DND-41 (cell line): Measurements from ENCODE around the gene NKAIN2.

ENCODE experiments used
- CTCF ChIP-seq: IDR thresholded peaks from 2 replicates; pipeline ENCODE4 v1.5.1; 2012; ENCODE audit warnings: borderline replicate concordance, low read length, moderate library complexity, mild to moderate bottlenecking; ENCODE audit not compliant: poor library complexity, severe bottlenecking; ENCODE audit errors: extremely low read depth
- EZH2 ChIP-seq: IDR thresholded peaks from 3 replicates; pipeline ENCODE4 v1.6.1; 2012; ENCODE audit warnings: borderline replicate concordance, low read depth, mild to moderate bottlenecking, moderate library complexity, low read length, inconsistent platforms; ENCODE audit not compliant: severe bottlenecking

GRCh38 chr6:124445581-124445980 is 641.9 kb downstream of the NKAIN2 start:
- TF ChIP-seq CTCF: no peak
- no peak for TF ChIP-seq EZH2
